ENCODE results near the gene FOLR2.
"Not testable (repeated sequence)": the region's sequence is repeated elsewhere in the genome, so short reads cannot be mapped to it uniquely, and the experiment has no call there.

The FOLR2 gene

GRCh38 chr11:72243173-72244059 is 26.8 kb downstream of the FOLR2 start:
- DNase-seq: no peak

- no peak for DNase-seq
These were observed 27.4 kb downstream of the FOLR2 start, which contains the start of gene PHOX2A for GRCh38 chr11:72244060-72244360. Gene PHOX2A, minus strand, starts transcription at chr11:72244176. Its CDS starts 172 bp downstream, at chr11:72244004.

GRCh38 chr11:72244361-72245262 is 28.0 kb downstream of the FOLR2 start:
- no peak for DNase-seq

- no peak for DNase-seq
These were observed 28.7 kb downstream of the FOLR2 start for GRCh38 chr11:72245263-72245816.

GRCh38 chr11:72247584-72247983 is 31.0 kb downstream of the FOLR2 start:
- DNase-seq: no peak

- no peak for DNase-seq
These were observed 33.4 kb downstream of the FOLR2 start for GRCh38 chr11:72249961-72250360.

- no peak for DNase-seq
These were observed 34.3 kb downstream of the FOLR2 start for GRCh38 chr11:72250661-72251464.

GRCh38 chr11:72251614-72252013 is 35.0 kb downstream of the FOLR2 start:
- no peak for DNase-seq

GRCh38 chr11:72253392-72253791 is 36.8 kb downstream of the FOLR2 start:
- no peak for DNase-seq

- no peak for DNase-seq
These were observed 37.9 kb downstream of the FOLR2 start for GRCh38 chr11:72254299-72254993.

- DNase-seq: no peak
These were observed 41.0 kb downstream of the FOLR2 start for GRCh38 chr11:72257570-72257969.

- DNase-seq: no peak
These were observed 42.9 kb downstream of the FOLR2 start for GRCh38 chr11:72259490-72259889.

GRCh38 chr11:72260574-72260973 is 44.0 kb downstream of the FOLR2 start:
- no peak for DNase-seq

- no peak for DNase-seq
These were observed 46.8 kb downstream of the FOLR2 start for GRCh38 chr11:72263361-72263760.

GRCh38 chr11:72265951-72266350 is 49.4 kb downstream of the FOLR2 start:
- DNase-seq: no peak

GRCh38 chr11:72266960-72267359 is 50.4 kb downstream of the FOLR2 start:
- DNase-seq: not testable (repeated sequence)

GRCh38 chr11:72267956-72268617 is 51.5 kb downstream of the FOLR2 start:
- DNase-seq: no peak

All from activated naive CD4-positive, alpha-beta T cell treated with Interleukin-2 at 50 U/mL for 16 hours (primary cell).